Measurements from ENCODE around the gene TXNL4A. TPM values are rescaled to one million over a fixed set of nuclear protein-coding genes. Genes with fewer than 3 reads are reported as not detected.

TXNL4A gene
- polyA plus RNA-seq, 1 of the 3 experiments (the other 2 are of a cell fraction), result 158 TPM

- no peak for TF ChIP-seq FOXJ3 (CRISPR knock-in tag; IDR thresholded peaks at IDR 0.05)
- no peak for TF ChIP-seq FOSL2 (IDR thresholded peaks at IDR 0.05; ENCODE audit: borderline replicate concordance, low read depth)
- TF ChIP-seq CHD2 (IDR thresholded peaks at IDR 0.05; ENCODE audit: low read length, partially characterized antibody), result no peak
- no peak for TF ChIP-seq RCOR1 (IDR thresholded peaks at IDR 0.05; ENCODE audit: low read length)
- no peak for TF ChIP-seq MXI1 (IDR thresholded peaks at IDR 0.05; ENCODE audit: low read depth, low read length)
- TF ChIP-seq ELF1 (IDR thresholded peaks at IDR 0.05), result no peak
- no peak for TF ChIP-seq PBX3 (IDR thresholded peaks at IDR 0.05)
- no peak for TF ChIP-seq NFIC (IDR thresholded peaks at IDR 0.05; ENCODE audit: borderline replicate concordance)
- TF ChIP-seq GABPA (IDR thresholded peaks at IDR 0.05; ENCODE audit: low read depth), result no peak
- TF ChIP-seq FOXM1 (IDR thresholded peaks at IDR 0.05; ENCODE audit: low read depth), result no peak
- no peak for TF ChIP-seq USF2 (IDR thresholded peaks at IDR 0.05; ENCODE audit: borderline replicate concordance, low read depth, low read length)
- no peak for TF ChIP-seq NRF1 (IDR thresholded peaks at IDR 0.05; ENCODE audit: low read depth, low read length)
- TF ChIP-seq RAD21 (IDR thresholded peaks at IDR 0.05; ENCODE audit: low read length), result no peak
- no peak for TF ChIP-seq TCF12 (IDR thresholded peaks at IDR 0.05)
- no peak for TF ChIP-seq CTCF (IDR thresholded peaks at IDR 0.05)
- no peak for TF ChIP-seq USF1 (IDR thresholded peaks at IDR 0.05; ENCODE audit: borderline replicate concordance, low read depth)
- no peak for TF ChIP-seq SIN3A (IDR thresholded peaks at IDR 0.05; ENCODE audit: borderline replicate concordance, low read depth, low read length)
- TF ChIP-seq GATA2 (CRISPR knock-in tag; IDR thresholded peaks at IDR 0.05), result no peak
- H3K4me3 ChIP-seq (ENCODE audit: low read depth in 2 of 2, low read length in 1 of 2), result no peak overlapping the region
- no peak overlapping the region for H3K27ac ChIP-seq (ENCODE audit: low read depth in 2 of 2, low read length in 1 of 2)
- no peaks in the 10 kb centered on the region for H3K27me3 ChIP-seq (ENCODE audit: insufficient read depth)
- H3K4me1 ChIP-seq (ENCODE audit: control insufficient read depth in 1 of 2, insufficient read depth in 2 of 2, low read depth in 1 of 2, low read length in 1 of 2), result no peaks in the 10 kb centered on the region
- POLR2A ChIA-PET, result no interaction called here
- no peak overlapping the region for H3K4me2 ChIP-seq
- no peaks in the 10 kb centered on the region for H3K9me2 ChIP-seq
- peaks cover 10 to 33% of the 10 kb centered on the region in 2 experiments for H3K36me3 ChIP-seq (replicated peaks in 1 of 2; ENCODE audit: control insufficient read depth in 1 of 2, insufficient read depth in 2 of 2, low read length in 1 of 2)
- no peak for DNase-seq
- H3K9ac ChIP-seq, result no peak overlapping the region
- H2AFZ ChIP-seq (ENCODE audit: low read depth), result no peak overlapping the region
- 83% methylated on average over 7 of the region's 9 CpGs for WGBS (ENCODE audit: low lambda C conversion rate)
- CTCF ChIA-PET, result no interaction called here
- H3K79me2 ChIP-seq (ENCODE audit: insufficient read depth), result peaks cover 46% of the 10 kb centered on the region; the same call in 1 of the 2 replicates
- no peaks in the 10 kb centered on the region for H3F3A ChIP-seq (replicated peaks; ENCODE audit: insufficient read depth)
- peaks cover 6% of the 10 kb centered on the region; the same call in 1 of the 2 replicates for H3K9me3 ChIP-seq
- no peaks in the 10 kb centered on the region for H4K20me1 ChIP-seq (ENCODE audit: insufficient read depth)
These were observed 50.2 kb downstream of the TXNL4A start for GRCh38 chr18:79938196-79938595.

All from SK-N-SH (cell line).